Right forelimb (tissue), 1 donor: ENCODE data around the gene SEPTIN12.
A peak's percentile ranks its signal among the peaks of the same experiment; 100 is the strongest.
"Not testable (repeated sequence)": the region's sequence is repeated elsewhere in the genome, so short reads cannot be mapped to it uniquely, and the experiment has no call there.

Source experiments
- DNase-seq: peaks from one replicate; pipeline ENCODE4 v3.0.0-alpha.2; 2018

SEPTIN12 gene

DNA sequence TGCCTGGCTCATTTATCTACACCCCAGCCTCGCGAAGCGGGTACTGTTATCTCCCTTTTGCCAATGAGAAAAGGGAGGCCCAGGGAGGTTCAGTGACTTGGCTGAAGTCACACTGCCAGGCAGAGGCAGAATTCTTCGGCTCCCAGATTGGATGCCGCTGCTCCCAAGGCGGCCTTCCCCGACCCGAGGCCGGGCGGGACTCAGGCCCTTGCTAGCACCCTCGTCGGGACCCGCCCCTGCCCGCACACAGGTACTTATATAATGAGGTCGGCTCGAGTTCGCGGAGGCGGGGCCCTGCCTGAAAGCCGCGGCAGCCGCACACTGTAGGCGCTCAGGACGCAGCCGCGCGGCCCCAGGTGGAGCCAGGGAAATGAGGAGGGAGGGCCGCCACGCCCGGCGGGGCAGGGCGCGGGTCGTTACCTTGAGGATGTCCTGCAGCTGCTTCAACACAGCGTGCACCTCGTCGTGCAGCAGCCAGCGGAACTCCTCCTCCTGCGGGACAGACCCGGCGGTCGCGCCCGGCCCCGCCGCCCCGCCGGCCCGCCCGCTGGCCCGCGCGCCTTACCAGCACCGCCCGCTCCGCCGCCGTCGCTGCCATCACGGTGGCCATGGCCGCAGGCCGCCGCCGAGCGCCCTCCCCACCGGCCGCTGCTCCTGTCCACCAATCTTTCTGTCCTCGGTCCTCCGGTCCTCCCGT is 14.0 kb upstream of the SEPTIN12 start, which contains the start of gene ROGDI:
TSS of gene ROGDI (minus strand) at position 672 of the 697 bp plus-strand sequence. CDS start at position 610, 62 bp downstream.
- no peak for DNase-seq

GRCh38 chr16:4801051-4801961 is 13.2 kb upstream of the SEPTIN12 start:
- DNase-seq: peak; percentile 42

DNA sequence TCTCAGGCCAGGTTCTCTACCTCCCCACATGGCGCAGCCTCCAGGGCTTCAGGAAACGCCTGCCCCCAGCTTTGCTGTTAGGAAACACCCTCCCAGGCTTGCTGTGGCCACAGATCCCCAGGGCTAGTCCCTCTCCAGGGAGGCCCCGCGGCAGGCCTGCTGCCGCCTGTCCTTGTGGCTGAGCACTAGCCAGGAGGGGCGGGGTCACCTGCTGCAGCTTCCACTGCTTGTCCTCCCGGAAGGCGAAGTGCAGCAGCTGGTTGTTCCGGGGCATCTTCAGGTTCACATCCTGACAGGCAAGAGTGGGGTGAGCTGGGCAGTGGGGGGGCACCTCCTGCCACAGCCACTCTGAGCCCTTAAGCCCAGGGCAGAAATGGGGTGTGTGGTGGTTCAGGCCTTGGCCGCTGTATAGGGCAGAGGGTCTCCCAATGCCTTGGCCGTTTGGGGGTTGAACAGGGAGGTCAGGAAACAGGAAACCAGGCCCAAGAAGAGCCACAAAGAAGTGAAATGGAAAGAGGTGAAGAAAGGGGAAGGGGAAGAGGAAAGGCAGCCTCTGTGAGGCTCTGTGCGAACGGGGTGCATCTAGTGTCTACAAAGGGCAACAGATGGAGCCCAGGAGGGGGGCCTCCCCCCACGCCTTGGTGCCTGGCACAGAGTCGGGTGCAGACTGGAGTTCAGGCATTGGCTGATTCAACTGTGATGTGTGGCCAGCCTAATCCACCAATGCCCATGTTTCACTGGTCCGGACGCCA is 12.3 kb upstream of the SEPTIN12 start:
- DNase-seq: peak; percentile 40

GRCh38 chr16:4799171-4799855 is 11.2 kb upstream of the SEPTIN12 start:
- DNase-seq: peak; percentile 21

DNA sequence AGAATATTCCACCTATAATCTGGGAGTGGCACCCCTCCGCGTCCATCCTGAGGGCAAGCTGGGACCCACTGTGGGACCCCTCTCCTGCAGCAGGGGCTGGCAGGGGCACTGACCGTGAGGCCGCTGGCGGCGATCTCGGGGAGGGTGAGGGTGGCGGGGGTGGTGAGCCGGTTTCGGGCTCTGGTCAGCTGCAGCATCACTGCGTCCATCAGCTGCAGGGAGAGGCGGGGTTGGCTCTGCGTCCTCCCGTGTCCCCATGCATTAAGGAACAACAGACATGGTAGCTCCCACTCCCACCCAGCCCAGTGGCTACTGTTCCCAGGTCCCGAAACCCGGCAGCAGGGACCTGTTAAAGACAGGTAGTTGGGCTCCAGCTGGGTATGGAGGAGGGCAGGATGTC is 10.3 kb upstream of the SEPTIN12 start:
- DNase-seq: peak; percentile 11

DNA sequence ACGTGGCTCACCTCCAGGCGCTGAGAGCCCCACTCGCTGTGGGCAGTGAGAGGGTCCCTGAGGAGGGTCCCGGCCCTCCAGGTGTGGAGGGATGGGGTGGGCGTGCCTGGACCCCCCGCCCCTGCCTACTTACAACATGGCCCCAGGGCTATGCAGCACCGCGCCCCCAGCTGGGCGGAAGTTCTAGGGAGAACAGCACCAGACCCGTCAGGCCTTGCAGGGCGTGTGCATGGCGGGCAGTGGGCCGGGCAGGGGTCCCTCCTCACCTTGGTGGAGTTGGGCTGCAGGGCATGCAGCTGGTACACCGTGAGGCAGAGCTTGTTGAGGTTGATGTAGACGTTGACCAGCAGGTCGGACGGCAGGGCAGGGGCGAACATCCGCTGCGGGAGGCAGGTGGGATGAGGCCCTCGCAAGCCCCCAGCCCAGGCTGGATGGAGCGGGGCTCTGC is 9.7 kb upstream of the SEPTIN12 start:
- DNase-seq: peak; percentile 21

DNA sequence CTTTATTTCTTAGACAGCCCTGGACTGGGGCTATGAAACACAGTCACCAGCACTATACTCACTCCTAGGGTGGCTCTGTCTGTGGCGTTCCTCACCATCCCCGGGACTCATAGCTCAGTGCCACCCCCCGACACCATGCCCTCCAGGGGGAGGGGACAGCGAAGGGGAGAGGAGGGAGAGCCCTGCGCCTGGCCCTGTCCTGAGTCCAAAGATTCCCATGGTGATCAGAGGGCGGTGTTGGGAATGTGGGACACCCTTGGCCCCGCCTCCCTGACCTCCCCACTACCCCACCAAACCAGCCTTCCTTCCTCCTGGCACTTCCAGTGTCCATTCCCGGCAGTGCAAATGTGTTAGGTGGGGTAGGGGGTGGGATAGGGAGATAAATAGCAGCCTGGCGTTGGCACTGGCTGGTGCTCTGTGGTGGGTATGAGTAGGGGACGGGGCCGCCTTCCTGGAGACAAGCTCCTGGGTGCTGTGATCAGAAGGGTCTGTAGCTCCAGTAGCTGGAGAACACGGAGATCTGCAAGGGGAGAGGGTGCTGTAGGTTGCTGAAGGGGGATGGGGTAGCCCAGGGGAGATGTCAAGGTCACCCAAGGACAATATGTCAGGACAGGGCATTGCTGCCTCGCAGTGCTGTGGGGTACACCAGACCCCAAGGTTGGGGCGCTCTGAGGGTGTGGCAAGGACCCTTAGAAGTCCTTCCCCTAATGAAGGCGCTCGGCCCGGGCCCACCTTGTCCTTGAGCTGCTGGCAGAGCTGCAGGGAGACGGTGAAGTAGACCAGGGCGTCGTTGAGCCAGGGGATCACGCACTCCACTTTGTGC is 9.0 kb upstream of the SEPTIN12 start:
- DNase-seq: peak; percentile 30

DNA sequence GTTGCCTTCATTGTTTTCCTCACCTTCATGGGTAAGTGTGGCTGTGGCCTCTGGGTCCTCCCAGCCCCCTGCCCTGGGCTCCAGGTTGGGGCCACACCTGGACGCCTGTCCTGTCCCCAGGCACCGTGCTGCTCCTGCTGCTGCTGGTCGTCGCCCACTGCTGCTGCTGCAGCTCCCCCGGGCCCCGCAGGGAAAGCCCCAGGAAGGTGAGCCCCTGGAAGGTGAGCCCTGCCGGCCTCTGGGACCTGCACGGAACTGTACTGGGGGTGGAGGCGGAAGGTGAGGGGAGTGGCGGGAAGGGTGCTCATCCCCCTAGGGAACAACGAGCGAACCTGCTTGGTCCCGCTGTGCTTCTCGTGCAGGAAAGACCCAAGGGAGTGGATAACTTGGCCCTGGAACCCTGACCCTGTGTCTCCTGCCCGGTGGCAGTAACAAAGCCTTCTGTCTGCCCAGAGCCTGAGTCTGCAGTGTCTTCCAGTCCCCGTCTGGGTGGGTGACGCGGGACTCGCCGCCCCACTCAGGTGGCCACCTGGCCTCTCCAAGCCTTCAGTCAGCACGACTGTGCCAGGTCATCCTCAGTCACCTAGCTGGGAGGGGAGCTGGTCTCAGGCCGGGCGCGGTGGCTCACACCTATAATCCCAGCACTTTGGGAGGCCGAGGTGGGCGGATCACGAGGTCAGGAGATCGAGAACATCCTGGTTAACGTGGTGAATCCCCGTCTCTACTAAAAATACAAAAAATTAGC is 7.9 kb upstream of the SEPTIN12 start:
- DNase-seq: peak; percentile 28

- DNase-seq: peak; percentile 30
Measured at GRCh38 chr16:4795181-4795827, 7.2 kb upstream of the SEPTIN12 start, which contains the start of gene SMIM22. TSS of gene SMIM22 (plus strand) at chr16:4795369. CDS start at chr16:4795735, 366 bp downstream.

GRCh38 chr16:4792951-4793513 is 4.9 kb upstream of the SEPTIN12 start:
- DNase-seq: no peak

DNA sequence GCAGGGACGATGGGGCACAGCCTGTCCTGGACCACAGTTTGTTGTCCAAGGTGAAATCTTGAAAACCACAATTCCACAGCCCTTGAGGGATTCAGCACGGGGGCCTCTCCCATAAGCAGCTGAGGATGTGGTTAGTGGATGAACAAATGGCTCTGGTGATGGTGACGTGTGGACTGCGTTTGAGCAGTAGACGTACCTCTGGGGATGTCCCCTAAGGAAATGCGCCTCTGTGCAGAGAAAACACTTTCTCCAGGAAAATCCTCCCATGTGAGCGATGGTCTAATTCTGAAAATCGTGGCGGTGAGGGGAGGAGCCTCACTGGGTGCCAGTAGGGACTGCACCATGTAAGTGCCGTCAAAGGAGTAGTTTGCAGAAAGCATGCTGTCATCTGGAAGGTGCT is 2.7 kb upstream of the SEPTIN12 start:
- no peak for DNase-seq

DNA sequence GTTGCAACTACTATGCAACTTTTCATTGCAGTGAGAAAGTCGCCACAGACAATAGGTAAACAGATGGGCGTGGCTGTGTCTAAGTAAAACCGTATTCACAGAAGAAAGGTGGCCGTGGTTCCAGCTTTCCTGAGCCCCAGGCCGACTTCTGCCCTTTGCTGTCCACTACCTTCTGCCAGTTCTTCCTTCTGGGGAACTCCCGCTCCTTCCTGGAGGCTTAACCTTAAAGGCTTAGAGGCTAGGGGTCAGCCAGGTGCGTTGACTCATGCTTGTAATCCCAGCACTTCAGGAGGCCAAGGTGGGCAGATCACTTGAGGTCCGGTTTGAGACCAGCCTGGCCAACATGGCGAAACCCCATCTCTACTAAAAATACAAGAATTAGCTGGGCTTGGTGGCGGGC is 2.1 kb upstream of the SEPTIN12 start:
- no peak for DNase-seq

DNA sequence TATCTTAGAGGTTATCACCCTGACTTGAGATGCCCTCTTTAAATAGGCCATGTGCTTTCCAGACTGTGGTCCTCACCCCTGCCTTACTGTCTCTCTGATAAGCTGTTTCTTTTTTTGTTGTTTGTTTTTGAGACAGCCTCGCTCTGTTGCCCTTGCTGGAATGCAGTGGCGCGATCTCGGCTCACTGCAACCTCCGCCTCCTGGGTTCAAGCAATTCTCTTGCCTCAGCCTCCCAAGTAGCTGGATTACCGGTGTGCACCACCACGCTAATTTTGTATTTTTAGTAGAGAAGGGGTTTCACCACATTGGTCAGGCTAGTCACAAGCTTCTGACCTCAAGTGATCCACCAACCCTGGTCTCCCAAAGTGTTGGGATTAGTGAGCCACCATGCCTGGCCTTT is 765 bp upstream of the SEPTIN12 start:
- no peak for DNase-seq

DNA sequence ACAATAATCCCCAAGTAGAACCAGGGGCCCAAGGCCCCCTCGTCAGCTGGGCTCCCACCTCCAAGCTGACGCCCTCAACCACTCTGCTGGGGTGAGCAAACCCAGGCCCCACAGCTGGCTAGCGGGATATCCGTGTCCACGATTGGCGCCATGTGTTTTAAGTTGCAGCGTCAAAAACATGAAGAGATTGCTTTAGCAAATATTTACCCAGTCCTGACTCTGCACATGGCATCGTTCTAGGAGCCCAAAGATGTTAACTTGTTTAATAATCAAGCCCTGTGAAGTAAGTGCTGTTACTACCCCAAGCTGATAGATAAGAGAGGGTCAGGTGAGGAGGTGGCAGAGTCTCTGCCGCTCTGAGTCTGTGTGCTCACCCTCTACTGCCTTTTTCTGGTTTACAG is 344 bp upstream of the SEPTIN12 start:
- no peak for DNase-seq

DNA sequence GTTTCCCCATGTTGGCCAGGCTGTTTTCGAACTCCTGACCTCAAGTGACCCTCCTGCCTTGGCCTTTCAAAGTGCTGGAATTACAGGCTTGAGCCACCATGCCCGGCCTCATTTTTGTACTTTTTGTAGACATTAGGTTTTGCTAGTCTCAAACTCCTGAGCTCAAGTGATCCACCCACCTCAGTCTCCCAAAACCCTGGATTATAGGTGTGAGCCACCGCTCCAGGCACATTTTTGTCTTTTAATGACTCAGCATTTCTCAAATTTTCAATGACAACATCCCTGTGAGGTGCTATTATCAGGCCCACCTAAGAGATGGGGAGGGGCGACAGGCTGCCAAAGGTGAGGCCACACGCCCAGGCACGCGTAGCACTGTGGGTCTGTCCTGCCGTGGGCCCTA is 1.1 kb downstream of the SEPTIN12 start:
- no peak for DNase-seq

DNA sequence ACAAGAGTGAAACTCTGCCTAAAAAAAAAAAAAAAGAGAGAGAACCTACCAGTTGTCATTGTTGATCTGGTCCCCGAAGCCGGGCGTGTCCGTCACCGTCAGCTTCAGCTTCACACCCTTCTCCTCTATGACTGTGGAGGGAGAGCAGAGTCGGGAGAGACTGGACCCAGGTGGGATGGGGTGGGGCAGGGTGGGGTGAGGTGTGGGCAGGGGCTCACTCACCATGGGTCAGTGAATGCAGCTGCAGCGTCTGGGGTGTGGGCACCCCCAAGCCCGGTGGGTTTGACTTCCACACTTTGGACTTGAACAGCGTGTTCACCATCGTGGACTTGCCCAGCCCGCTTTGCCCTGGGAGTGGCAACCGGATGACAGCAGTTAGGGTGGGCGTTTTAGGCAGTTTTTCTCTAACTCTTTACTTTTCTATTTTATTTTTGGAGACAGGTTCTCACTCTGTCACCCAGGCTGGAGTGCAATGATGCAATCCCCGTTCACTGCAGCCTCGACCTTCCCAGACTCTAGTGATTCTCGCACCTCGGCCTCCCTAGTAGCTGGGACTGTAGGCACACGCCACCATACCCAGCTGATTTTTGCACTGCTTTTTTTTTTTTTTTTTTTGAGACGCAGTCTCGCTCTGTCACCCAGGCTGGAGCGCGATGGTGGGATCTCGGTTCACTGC is 2.2 kb downstream of the SEPTIN12 start:
- no peak for DNase-seq

- DNase-seq: not testable (repeated sequence)
Measured at GRCh38 chr16:4784444-4784987, 3.6 kb downstream of the SEPTIN12 start.

DNA sequence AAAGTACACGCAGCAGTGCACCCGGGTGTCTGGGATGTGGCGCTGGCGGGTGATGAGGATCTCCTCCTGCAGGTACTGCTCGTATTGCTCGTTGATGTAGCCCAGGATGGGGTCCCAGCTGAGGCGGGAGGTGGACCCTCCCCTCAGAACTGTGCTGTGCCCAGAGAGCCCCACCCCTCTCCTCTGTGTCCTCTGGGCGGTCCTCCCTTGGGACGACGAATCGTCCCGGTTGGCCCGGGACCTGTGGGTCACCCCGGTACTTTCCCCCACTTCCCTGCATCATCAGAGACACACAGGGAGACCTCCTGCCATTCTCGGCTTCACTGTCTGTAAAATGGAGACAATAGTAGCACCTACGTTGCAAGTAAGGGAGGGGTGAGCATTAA is 4.2 kb downstream of the SEPTIN12 start:
- DNase-seq: no peak
